Keratinocyte (primary cell): ENCODE measurements around the gene PXDN.

Experiments used
- EZH2 ChIP-seq: IDR thresholded peaks from one replicate; pipeline ENCODE4 v1.6.1; 2012; ENCODE audit warnings: inconsistent platforms, mild to moderate bottlenecking, low read length, moderate library complexity
- TF ChIP-seq, protein P1 (sequence below), 3 experiments: IDR thresholded peaks in 1 of 3; conservative IDR thresholded peaks in 1 of 3; optimal IDR thresholded peaks in 1 of 3; 2 replicates in 2 of 3; 3 replicates in 1 of 3; pipeline versions ENCODE3 to v1.5.1; 2011; ENCODE audit warnings: low read length in 3 of 3, mild to moderate bottlenecking in 3 of 3, moderate library complexity in 2 of 3, control low read depth in 1 of 3, inconsistent platforms in 1 of 3; ENCODE audit not compliant: insufficient read depth in 2 of 3; ENCODE audit errors: extremely low read depth in 1 of 3

GRCh38 chr2:1714291-1715064 is 29.8 kb downstream of the PXDN start:
- TF ChIP-seq, protein P1, sequence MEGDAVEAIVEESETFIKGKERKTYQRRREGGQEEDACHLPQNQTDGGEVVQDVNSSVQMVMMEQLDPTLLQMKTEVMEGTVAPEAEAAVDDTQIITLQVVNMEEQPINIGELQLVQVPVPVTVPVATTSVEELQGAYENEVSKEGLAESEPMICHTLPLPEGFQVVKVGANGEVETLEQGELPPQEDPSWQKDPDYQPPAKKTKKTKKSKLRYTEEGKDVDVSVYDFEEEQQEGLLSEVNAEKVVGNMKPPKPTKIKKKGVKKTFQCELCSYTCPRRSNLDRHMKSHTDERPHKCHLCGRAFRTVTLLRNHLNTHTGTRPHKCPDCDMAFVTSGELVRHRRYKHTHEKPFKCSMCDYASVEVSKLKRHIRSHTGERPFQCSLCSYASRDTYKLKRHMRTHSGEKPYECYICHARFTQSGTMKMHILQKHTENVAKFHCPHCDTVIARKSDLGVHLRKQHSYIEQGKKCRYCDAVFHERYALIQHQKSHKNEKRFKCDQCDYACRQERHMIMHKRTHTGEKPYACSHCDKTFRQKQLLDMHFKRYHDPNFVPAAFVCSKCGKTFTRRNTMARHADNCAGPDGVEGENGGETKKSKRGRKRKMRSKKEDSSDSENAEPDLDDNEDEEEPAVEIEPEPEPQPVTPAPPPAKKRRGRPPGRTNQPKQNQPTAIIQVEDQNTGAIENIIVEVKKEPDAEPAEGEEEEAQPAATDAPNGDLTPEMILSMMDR (optimal IDR thresholded peaks at IDR 0.05 in 1 of 3, IDR thresholded peaks at IDR 0.05 in 1 of 3, conservative IDR thresholded peaks at IDR 0.05 in 1 of 3; ENCODE audit: extremely low read depth in 1 of 3, insufficient read depth in 2 of 3, low read length in 3 of 3): no peak
- no peak for TF ChIP-seq EZH2
